ENCODE measurements around the gene R3HDM2.
A peak's percentile ranks its signal among the peaks of the same experiment; 100 is the strongest.

Gene R3HDM2

GRCh38 chr12:57242691-57243454, 188.0 kb downstream of the R3HDM2 start:
- H4K20me1 ChIP-seq (ENCODE audit: insufficient read depth, low read length, poor library complexity, severe bottlenecking): no peaks in the 10 kb centered on the region
- H3K4me2 ChIP-seq (ENCODE audit: low read depth, low read length, poor library complexity, severe bottlenecking): peak overlapping the region; percentile 90
- peaks cover 15% of the 10 kb centered on the region for H3K4me1 ChIP-seq (ENCODE audit: insufficient read depth, low read length, poor library complexity, severe bottlenecking)
- H3K9ac ChIP-seq (ENCODE audit: low read depth, low read length, poor library complexity, severe bottlenecking): peak overlapping the region; percentile 69
- no peak for TF ChIP-seq EZH2phosphoT487 (IDR thresholded peaks at IDR 0.05; ENCODE audit: borderline replicate concordance)
- peak; percentile 82 for TF ChIP-seq CTCF (conservative IDR thresholded peaks at IDR 0.05; ENCODE audit: low read length)
- peaks cover 3% of the 10 kb centered on the region for H3K79me2 ChIP-seq (ENCODE audit: insufficient read depth, low read length)
- no peaks in the 10 kb centered on the region for H3K36me3 ChIP-seq (ENCODE audit: insufficient read depth, low read length)
- H3K9me3 ChIP-seq (ENCODE audit: insufficient read depth, low read depth, low read length): no peaks in the 10 kb centered on the region
- H3K4me3 ChIP-seq (ENCODE audit: low read length, poor library complexity, severe bottlenecking): peak overlapping the region; percentile 76
- H3K27me3 ChIP-seq (ENCODE audit: insufficient read depth, low read length, poor library complexity, severe bottlenecking): no peaks in the 10 kb centered on the region
- no peak overlapping the region for H2AFZ ChIP-seq (ENCODE audit: low read length)
- H3F3A ChIP-seq (ENCODE audit: low read depth): peaks cover 2% of the 10 kb centered on the region; the same call in 1 of the 2 replicates
- no peaks in the 10 kb centered on the region for H3K9me2 ChIP-seq (replicated peaks; ENCODE audit: low read depth, low read length)

GRCh38 chr12:57242329-57242690, 188.5 kb downstream of the R3HDM2 start:
- no peak overlapping the region for H3K9ac ChIP-seq (ENCODE audit: low read depth, low read length, poor library complexity, severe bottlenecking)
- no peak for TF ChIP-seq EZH2phosphoT487 (IDR thresholded peaks at IDR 0.05; ENCODE audit: borderline replicate concordance)
- no peak for TF ChIP-seq CTCF (conservative IDR thresholded peaks at IDR 0.05; ENCODE audit: low read length)
- peaks cover 13% of the 10 kb centered on the region for H3K4me1 ChIP-seq (ENCODE audit: insufficient read depth, low read length, poor library complexity, severe bottlenecking)
- no peaks in the 10 kb centered on the region for H3K79me2 ChIP-seq (ENCODE audit: insufficient read depth, low read length)
- H2AFZ ChIP-seq (ENCODE audit: low read length): no peak overlapping the region
- H3F3A ChIP-seq (ENCODE audit: low read depth): no peaks in the 10 kb centered on the region
- no peaks in the 10 kb centered on the region for H4K20me1 ChIP-seq (ENCODE audit: insufficient read depth, low read length, poor library complexity, severe bottlenecking)
- no peaks in the 10 kb centered on the region for H3K27me3 ChIP-seq (ENCODE audit: insufficient read depth, low read length, poor library complexity, severe bottlenecking)
- peak overlapping the region; percentile 90 for H3K4me2 ChIP-seq (ENCODE audit: low read depth, low read length, poor library complexity, severe bottlenecking)
- no peaks in the 10 kb centered on the region for H3K36me3 ChIP-seq (ENCODE audit: insufficient read depth, low read length)
- no peaks in the 10 kb centered on the region for H3K9me2 ChIP-seq (replicated peaks; ENCODE audit: low read depth, low read length)
- H3K9me3 ChIP-seq (ENCODE audit: insufficient read depth, low read depth, low read length): no peaks in the 10 kb centered on the region
- H3K4me3 ChIP-seq (ENCODE audit: low read length, poor library complexity, severe bottlenecking): peak overlapping the region; percentile 76

GRCh38 chr12:57241402-57242310, 189.2 kb downstream of the R3HDM2 start:
- no peaks in the 10 kb centered on the region for H3K36me3 ChIP-seq (ENCODE audit: insufficient read depth, low read length)
- H3K4me2 ChIP-seq (ENCODE audit: low read depth, low read length, poor library complexity, severe bottlenecking): peak overlapping the region; percentile 90
- no peak for TF ChIP-seq CTCF (conservative IDR thresholded peaks at IDR 0.05; ENCODE audit: low read length)
- no peak for TF ChIP-seq EZH2phosphoT487 (IDR thresholded peaks at IDR 0.05; ENCODE audit: borderline replicate concordance)
- no peaks in the 10 kb centered on the region for H3K9me2 ChIP-seq (replicated peaks; ENCODE audit: low read depth, low read length)
- H3K79me2 ChIP-seq (ENCODE audit: insufficient read depth, low read length): no peaks in the 10 kb centered on the region
- H3F3A ChIP-seq (ENCODE audit: low read depth): no peaks in the 10 kb centered on the region
- H2AFZ ChIP-seq (ENCODE audit: low read length): no peak overlapping the region
- H4K20me1 ChIP-seq (ENCODE audit: insufficient read depth, low read length, poor library complexity, severe bottlenecking): no peaks in the 10 kb centered on the region
- H3K4me1 ChIP-seq (ENCODE audit: insufficient read depth, low read length, poor library complexity, severe bottlenecking): peaks cover 13% of the 10 kb centered on the region
- no peak overlapping the region for H3K4me3 ChIP-seq (ENCODE audit: low read length, poor library complexity, severe bottlenecking)
- H3K27me3 ChIP-seq (ENCODE audit: insufficient read depth, low read length, poor library complexity, severe bottlenecking): no peaks in the 10 kb centered on the region
- no peaks in the 10 kb centered on the region for H3K9me3 ChIP-seq (ENCODE audit: insufficient read depth, low read depth, low read length)
- no peak overlapping the region for H3K9ac ChIP-seq (ENCODE audit: low read depth, low read length, poor library complexity, severe bottlenecking)
